Colon (tissue), 2 donors: Measurements from ENCODE around the gene TTC39C.

ENCODE experiments used
- FAIRE-seq: peaks from 2 replicates; lab custom pipeline; 2012; peaks lifted over from hg19 to GRCh38; lab: Jason Lieb, UNC
- donor health status: control.
- donor health status: control.

TTC39C gene

GRCh38 chr18:23992089-23992940 lies 22.2 kb upstream of the TTC39C start:
- no peak for FAIRE-seq

DNA sequence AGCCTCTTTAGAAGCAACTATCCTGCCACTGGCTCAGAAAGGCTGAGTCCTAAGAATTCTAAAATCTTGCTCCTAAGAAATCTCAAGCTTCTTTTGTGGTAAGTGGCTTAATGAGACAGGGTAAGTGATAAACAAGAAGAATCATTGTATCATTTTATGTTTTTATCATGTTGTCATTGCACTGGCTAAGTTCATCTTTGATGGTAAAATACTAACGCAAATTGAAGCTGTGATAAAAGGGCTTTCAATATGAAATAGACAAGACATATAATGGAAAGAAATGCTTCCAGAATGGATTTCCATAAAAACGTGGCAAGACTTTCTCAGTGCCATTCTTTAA lies 21.6 kb upstream of the TTC39C start:
- FAIRE-seq, result no peak

DNA sequence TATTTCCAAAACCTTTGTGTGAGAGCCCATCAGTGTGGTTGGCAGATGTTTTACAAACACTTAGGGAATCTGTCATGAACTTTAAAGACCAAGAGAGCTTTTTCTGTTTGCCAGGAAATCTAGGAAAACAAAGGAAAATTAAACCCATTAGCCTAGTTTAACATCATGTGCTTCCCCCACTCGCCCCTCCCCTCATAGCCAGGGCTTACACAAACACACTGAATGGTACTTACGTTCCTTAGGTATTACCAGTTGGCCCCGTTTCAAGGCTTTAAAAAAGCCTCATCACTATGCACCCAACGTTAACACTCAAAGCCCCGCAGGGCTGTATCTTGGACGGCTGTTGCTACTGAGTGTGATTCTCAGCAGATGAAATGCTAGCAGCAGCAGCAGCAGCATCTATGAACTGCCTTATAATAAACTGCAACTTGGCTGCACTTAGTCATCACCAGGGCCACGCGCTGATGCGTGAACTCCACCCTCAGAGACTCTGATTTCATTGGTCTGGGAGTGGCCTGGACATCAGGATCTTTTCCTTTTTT lies 20.1 kb upstream of the TTC39C start:
- no peak for FAIRE-seq

GRCh38 chr18:23995180-23995579 lies 19.4 kb upstream of the TTC39C start:
- FAIRE-seq, result no peak

DNA sequence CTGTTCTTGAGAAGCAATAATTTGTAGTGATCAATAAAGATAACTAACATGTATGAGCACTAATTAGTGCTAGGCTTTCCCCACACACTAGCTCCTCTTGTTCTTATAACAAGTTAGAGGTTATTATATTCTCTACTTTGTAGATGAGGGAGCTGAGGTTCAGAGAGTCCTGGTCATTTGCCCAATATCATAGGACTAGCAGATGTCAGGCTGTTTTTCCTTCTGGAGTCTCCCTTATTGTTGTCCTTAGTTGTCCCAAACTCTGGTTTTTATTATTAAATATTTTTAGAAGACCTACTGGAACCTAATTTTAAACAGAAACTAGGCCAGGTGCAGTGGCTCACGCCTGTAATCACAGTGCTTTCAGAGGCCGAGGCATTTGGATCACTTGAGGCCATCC lies 16.5 kb upstream of the TTC39C start:
- FAIRE-seq, result no peak

DNA sequence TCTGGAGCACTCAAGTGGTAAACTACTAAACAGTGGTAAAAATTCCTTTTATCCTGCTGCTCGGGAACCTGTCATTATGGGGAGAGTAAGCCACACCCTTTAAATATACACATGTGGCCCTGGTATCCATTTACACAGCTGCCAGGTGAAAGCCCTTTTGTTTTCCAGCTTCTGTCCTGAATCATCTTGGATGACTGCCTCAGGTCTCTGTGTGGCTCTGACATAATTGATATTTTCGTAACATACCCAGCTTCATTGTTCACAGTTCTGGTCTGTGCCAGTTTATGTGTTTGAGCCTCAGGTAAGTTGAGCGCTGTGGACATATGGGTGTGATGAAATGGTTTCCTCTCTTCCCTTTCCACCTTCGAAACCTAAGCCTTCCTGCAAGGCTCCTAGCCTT lies 15.7 kb upstream of the TTC39C start:
- no peak for FAIRE-seq

- no peak for FAIRE-seq
Observed at GRCh38 chr18:24000613-24001490, 13.7 kb upstream of the TTC39C start.

DNA sequence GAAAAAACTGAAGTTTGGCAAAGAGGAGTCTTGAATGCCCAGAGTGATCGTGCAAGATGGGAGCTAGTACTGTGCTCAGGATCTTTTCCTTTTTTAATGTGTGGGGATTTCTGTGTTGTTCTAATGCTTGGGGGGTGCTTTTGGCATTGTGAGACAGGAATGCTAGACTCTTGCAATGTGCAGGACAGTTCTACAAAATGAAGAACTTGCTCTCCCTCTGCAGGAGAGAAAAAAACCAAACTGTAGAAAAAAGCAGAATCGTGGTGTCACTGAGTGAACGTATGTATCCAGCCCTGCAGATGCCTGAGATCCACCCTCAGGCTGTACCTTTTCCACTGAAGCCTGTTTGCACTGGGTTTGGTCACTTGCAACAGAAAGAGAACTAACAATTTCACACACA lies 12.1 kb upstream of the TTC39C start:
- FAIRE-seq, result no peak

- no peak for FAIRE-seq
Observed at GRCh38 chr18:24003288-24003687, 11.3 kb upstream of the TTC39C start.

DNA sequence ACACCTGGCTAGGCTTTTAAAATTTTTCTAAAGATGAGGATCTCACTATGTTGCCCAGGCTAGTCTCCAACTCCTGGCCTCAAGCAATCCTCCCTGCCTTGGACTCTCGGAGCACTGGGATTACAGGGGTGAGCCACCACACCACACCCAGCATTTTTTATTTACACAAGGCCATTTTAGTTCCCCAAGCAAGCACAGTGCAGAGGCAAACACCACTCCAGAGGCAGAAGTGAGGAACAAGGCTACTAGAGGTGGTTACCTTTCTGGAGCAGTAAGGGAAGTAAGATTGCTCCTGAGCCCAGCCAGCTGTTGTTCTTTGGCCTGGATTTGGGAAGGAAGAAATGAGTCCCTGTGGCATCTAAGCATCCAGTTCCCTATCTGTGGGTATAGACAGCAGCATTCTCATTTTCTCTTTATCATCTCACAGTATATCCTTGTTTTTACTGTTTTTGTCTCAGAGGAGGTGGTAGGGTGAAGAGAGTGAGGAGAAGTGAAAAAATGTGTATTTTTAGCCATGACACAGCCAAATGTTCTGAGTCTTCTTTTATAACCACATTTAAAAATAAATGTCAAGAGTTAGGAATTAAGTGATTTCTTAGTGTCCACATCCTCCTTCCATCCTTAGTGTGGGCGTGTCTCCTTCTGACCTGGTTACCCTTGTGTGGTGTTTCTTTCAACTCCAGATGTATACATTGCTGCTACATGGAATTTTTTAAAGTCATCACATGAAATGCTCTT lies 10.5 kb upstream of the TTC39C start:
- FAIRE-seq, result no peak

DNA sequence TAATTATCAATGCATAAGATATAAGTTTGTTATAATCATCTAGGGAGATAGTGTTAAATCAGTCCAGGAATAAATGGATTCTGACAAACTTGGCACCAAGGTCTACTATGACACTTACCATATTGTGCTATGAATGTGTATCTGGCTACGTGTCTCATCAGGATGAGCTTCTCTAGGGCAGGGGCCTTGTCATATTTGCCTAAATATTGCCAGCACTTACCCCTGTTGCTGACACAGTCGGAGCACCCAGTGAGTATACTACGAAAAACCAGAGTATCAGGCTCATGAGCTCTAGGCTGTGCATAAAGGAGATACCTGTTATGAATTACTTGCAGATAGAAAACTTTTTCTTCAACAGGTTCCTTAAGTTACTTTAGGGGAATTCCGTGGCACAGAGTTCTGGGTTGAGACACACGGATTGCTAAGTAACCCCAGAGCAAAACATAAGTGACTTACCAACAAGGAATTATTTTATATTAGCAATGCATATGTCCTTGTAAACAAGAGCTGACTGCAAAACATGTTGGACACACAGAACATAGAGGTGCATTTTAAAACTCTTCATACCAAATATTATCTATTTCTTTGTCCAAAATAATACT lies 7.7 kb upstream of the TTC39C start:
- FAIRE-seq, result no peak

DNA sequence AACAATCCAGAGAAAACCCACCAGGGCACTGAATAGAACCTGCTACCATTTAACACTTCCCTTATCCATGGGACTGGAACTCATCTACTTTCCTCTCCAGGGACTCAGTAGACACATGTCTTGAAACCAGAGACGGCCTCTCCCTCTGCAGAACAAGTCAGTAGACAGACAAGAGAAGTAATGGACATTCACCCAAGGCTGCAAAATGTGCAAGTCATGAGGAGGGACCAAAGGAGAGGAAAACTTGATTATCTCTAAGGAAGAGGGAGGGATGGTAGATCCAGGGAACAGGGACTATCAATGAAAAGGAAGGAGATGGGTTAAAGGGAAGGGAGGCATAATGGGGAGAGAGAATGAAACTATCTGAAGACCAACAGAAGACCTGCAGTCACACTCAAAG lies 5.3 kb upstream of the TTC39C start:
- FAIRE-seq, result no peak

DNA sequence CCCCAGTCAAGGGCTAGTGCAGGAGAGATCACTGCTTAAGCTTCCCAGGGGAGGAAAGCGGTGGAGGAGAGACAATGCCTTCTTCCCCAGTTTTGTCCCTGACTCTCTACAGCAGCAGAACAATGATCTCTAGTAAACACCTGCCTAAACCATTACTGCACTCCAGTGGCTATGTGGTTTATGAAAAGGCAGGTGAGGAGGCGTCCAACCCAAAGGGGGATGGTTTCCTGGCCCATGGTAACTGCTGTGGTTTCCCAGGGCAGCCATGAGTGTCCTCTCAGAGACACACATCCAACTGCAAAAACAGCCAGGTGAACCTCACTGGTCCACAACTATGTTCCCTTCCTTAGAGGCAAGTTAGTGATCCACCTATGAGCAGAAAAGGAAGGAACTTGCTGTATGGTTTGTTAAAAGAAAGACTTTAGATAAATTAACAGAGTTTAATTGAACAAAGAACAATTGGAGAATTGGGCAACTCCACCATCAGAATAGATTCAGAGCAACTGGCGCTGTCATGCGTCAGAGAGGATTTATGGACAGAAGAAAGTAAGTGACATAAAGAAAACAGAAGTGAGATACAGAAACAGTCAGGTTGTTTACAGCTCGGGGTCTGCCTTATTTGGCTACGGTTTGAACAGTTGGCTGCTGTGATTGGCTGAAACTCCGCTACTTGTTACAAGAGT lies 4.8 kb upstream of the TTC39C start:
- FAIRE-seq, result no peak

GRCh38 chr18:24010673-24011072 lies 3.9 kb upstream of the TTC39C start:
- no peak for FAIRE-seq

- no peak for FAIRE-seq
Observed at GRCh38 chr18:24011123-24011917, 3.2 kb upstream of the TTC39C start.

- FAIRE-seq, result no peak
Observed at GRCh38 chr18:24013051-24013450, 1.5 kb upstream of the TTC39C start.

- no peak for FAIRE-seq
Observed at GRCh38 chr18:24014986-24015638, 558 bp downstream of the TTC39C start.

- FAIRE-seq, result no peak
Observed at GRCh38 chr18:24015639-24016631, 1.4 kb downstream of the TTC39C start.

DNA sequence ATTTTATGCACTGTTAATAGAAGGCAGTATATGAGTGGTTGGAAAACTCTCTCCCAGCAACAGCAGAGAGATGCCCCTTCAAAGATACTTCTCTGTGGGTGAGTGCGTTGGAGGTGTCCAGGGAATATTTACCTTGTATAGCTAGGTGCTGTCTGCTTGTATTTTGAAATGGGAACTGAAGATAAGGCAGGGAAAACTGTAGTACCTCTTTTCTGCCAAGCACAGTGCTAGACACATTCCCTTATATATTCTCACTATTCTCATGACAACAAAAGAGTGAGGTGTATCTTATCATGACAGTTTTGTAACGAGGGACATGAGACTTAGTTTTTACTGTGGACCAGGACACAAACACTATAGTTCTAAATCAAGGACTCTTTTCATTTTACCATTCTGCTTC lies 2.1 kb downstream of the TTC39C start:
- FAIRE-seq, result no peak
